Astrocyte (in vitro differentiated cells and primary cell): ENCODE measurements around the gene PAPSS2. TPM values are rescaled to one million over a fixed set of nuclear protein-coding genes. Genes with fewer than 3 reads are reported as not detected.

Experiments used
- DNase-seq: peaks from one replicate; pipeline ENCODE4 v3.0.0-alpha.2; 2010; ENCODE audit warnings: low read depth
- FAIRE-seq: peaks from 2 replicates; lab custom pipeline; 2011; peaks lifted over from hg19 to GRCh38; lab: Jason Lieb, UNC
- H2AFZ ChIP-seq: 2 replicates; pipeline ENCODE4 v1.6.0; 2012; ENCODE audit warnings: low read depth, low read length, inconsistent platforms
- H3K27ac ChIP-seq: 2 replicates; pipeline ENCODE4 v1.5.1; 2011; ENCODE audit warnings: low read depth, low read length, inconsistent platforms
- H3K27me3 ChIP-seq: 2 replicates; pipeline ENCODE4 v1.6.0; 2011; ENCODE audit warnings: low read length, inconsistent platforms; ENCODE audit not compliant: insufficient read depth
- H3K36me3 ChIP-seq: 2 replicates; pipeline ENCODE4 v1.5.1; 2011; ENCODE audit warnings: low read length, inconsistent platforms; ENCODE audit not compliant: insufficient read depth
- H3K4me1 ChIP-seq: 2 replicates; pipeline ENCODE4 v1.5.1; 2011; ENCODE audit warnings: low read length, inconsistent platforms; ENCODE audit not compliant: insufficient read depth
- H3K4me2 ChIP-seq: 2 replicates; pipeline ENCODE4 v1.6.0; 2012; ENCODE audit warnings: low read length, inconsistent platforms
- H3K4me3 ChIP-seq: 2 replicates; pipeline ENCODE4 v1.5.1; 2011; ENCODE audit warnings: low read depth, mild to moderate bottlenecking, low read length, inconsistent platforms; ENCODE audit not compliant: insufficient read depth
- H3K79me2 ChIP-seq: 2 replicates; pipeline ENCODE4 v1.6.0; 2012; ENCODE audit warnings: mild to moderate bottlenecking, low read length, inconsistent platforms; ENCODE audit not compliant: insufficient read depth
- H3K9ac ChIP-seq: 2 replicates; pipeline ENCODE4 v1.6.0; 2012; ENCODE audit warnings: mild to moderate bottlenecking, low read length, inconsistent platforms
- H3K9me3 ChIP-seq: 2 replicates; pipeline ENCODE4 v1.5.1; 2012; ENCODE audit warnings: low read depth, mild to moderate bottlenecking, low read length, inconsistent platforms; ENCODE audit not compliant: insufficient read depth
- H4K20me1 ChIP-seq: 2 replicates; pipeline ENCODE4 v1.6.0; 2012; ENCODE audit warnings: low read length, inconsistent platforms; ENCODE audit not compliant: insufficient read depth
- H3K27ac Mint-ChIP-seq: one replicate; pipeline ENCODE4 v1.8.0; 2021; ENCODE audit warnings: mild to moderate bottlenecking, mixed read lengths; ENCODE audit not compliant: unreplicated experiment
- H3K27me3 Mint-ChIP-seq: one replicate; pipeline ENCODE4 v1.8.0; 2021; ENCODE audit warnings: low read depth, mixed read lengths; ENCODE audit not compliant: unreplicated experiment
- H3K36me3 Mint-ChIP-seq: one replicate; pipeline ENCODE4 v1.8.0; 2021; ENCODE audit warnings: low read depth, mixed read lengths; ENCODE audit not compliant: unreplicated experiment
- H3K4me1 Mint-ChIP-seq: one replicate; pipeline ENCODE4 v1.8.0; 2021; ENCODE audit warnings: low read depth, mixed read lengths; ENCODE audit not compliant: unreplicated experiment
- H3K4me3 Mint-ChIP-seq: one replicate; pipeline ENCODE4 v1.8.0; 2021; ENCODE audit warnings: mild to moderate bottlenecking, moderate library complexity, mixed read lengths; ENCODE audit not compliant: unreplicated experiment
- H3K9me3 Mint-ChIP-seq: one replicate; pipeline ENCODE4 v1.8.0; 2021; ENCODE audit warnings: mild to moderate bottlenecking, mixed read lengths; ENCODE audit not compliant: unreplicated experiment
- CTCF ChIP-seq: IDR thresholded peaks from 2 replicates; pipeline ENCODE4 v1.5.1; 2011; ENCODE audit warnings: low read depth, mild to moderate bottlenecking, inconsistent platforms, low read length, moderate library complexity; ENCODE audit not compliant: insufficient read depth
- EZH2 ChIP-seq: IDR thresholded peaks from 2 replicates; pipeline ENCODE4 v1.6.1; 2012; ENCODE audit warnings: mild to moderate bottlenecking, low read length, inconsistent platforms; ENCODE audit not compliant: insufficient read depth
- total RNA-seq: library from RNA; stranded (reverse); gene quantifications from 2 replicates; pipeline ENCODE4 v1.2.1, GENCODE V29; 2021

Gene PAPSS2
- total RNA-seq, 1 donor from 2014 or later = 48.6 TPM

GRCh38 chr10:87634311-87634710 lies 25.4 kb upstream of the PAPSS2 start:
- Mint-ChIP-seq H3K4me1 (peaks cover 24% of the 10 kb centered on the region), H3K9me3 (peaks cover 5% of the 10 kb centered on the region), H3K27me3 (no peaks in the 10 kb centered on the region), H3K27ac (no peak overlapping the region), H3K36me3 (no peaks in the 10 kb centered on the region), H3K4me3 (no peak overlapping the region)
- DNase-seq = no peak
- Histone ChIP-seq H3K9me3 (no peaks in the 10 kb centered on the region), H3K27ac (no peak overlapping the region), H3K4me1 (peaks cover 9% of the 10 kb centered on the region), H2AFZ (no peak overlapping the region), H3K9ac (no peak overlapping the region), H3K36me3 (no peaks in the 10 kb centered on the region), H3K27me3 (no peaks in the 10 kb centered on the region), H3K79me2 (no peaks in the 10 kb centered on the region), H3K4me2 (no peak overlapping the region), H4K20me1 (no peaks in the 10 kb centered on the region), H3K4me3 (no peak overlapping the region)
- TF ChIP-seq CTCF (no peak), EZH2 (no peak)
- no peak for FAIRE-seq

DNA sequence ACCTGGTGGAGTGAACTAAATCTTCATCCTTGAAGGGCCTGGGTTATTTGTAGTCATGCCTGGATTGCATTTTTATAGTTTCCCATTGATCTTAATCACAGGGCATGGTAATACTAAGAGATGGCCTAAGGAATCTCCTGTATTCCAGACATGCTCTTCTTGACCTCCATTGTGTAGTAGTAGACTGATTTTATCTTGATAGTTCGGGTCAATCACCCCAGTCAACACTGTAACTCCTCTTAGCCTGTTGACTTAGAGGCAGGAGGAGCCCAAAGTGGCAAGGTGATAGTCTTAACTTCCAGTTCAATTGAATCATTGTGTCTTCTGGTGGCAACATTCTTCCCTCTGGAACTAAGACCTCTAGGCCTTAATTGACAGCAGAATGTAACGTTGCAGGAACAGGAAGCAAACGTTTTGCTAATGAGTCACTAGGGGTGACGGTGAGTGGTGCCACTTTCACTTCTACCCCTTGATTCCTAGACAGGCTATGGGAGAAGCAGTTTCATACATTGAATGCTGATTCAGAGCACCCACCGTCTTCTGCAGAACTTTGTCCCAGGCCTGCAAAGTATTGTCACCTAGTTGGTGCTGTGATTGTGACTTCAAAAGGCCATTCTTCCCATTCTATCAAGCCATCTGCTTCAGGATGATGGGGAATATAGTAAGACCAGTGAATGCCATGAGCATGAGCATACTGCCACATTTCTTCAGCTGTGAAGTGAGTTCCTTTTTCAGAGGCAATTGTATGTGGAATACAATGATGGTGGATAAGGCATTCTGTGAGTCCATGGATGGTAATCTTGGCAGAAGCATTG lies 24.0 kb upstream of the PAPSS2 start:
- no peaks in the 10 kb centered on the region for H4K20me1 ChIP-seq
- Mint-ChIP-seq H3K9me3 (peaks cover 5% of the 10 kb centered on the region), H3K36me3 (no peaks in the 10 kb centered on the region), H3K27me3 (no peaks in the 10 kb centered on the region), H3K4me3 (no peak overlapping the region), H3K4me1 (peaks cover 28% of the 10 kb centered on the region), H3K27ac (peak overlapping the region; percentile 64)
- no peak overlapping the region for H3K9ac ChIP-seq
- H3K79me2 ChIP-seq = no peaks in the 10 kb centered on the region
- H2AFZ ChIP-seq = peak overlapping the region; percentile 37
- DNase-seq = peak; percentile 80
- H3K4me3 ChIP-seq = no peak overlapping the region
- no peaks in the 10 kb centered on the region for H3K9me3 ChIP-seq
- no peak for FAIRE-seq
- H3K27me3 ChIP-seq = no peaks in the 10 kb centered on the region
- TF ChIP-seq CTCF = no peak
- no peak for TF ChIP-seq EZH2
- no peaks in the 10 kb centered on the region for H3K36me3 ChIP-seq
- peak overlapping the region; percentile 56 for H3K4me2 ChIP-seq
- H3K4me1 ChIP-seq = peaks cover 9% of the 10 kb centered on the region
- no peak overlapping the region for H3K27ac ChIP-seq
